Ectodermal cell (in vitro differentiated cells): ENCODE results near the gene BRSK2.

Source experiments
- H3K27ac ChIP-seq: 2 replicates; pipeline ENCODE4 v1.7.0; 2013; ENCODE audit warnings: mild to moderate bottlenecking, low read depth, low read length; ENCODE audit not compliant: insufficient read depth, poor library complexity, severe bottlenecking
- H3K27me3 ChIP-seq: 2 replicates; pipeline ENCODE4 v1.7.0; 2013; ENCODE audit warnings: mild to moderate bottlenecking, low read length; ENCODE audit not compliant: insufficient read depth, control insufficient read depth, poor library complexity, severe bottlenecking
- H3K36me3 ChIP-seq: one replicate; pipeline ENCODE4 v1.7.0; 2013; ENCODE audit warnings: low read length; ENCODE audit not compliant: control insufficient read depth, insufficient read depth
- H3K4me1 ChIP-seq: one replicate; pipeline ENCODE4 v1.7.0; 2013; ENCODE audit warnings: low read length; ENCODE audit not compliant: control insufficient read depth, insufficient read depth
- H3K4me3 ChIP-seq: 2 replicates; pipeline ENCODE4 v1.7.0; 2013; ENCODE audit warnings: low read depth, low read length, control low read depth; ENCODE audit not compliant: insufficient read depth
- H3K9me3 ChIP-seq: 2 replicates; pipeline ENCODE4 v1.7.0; 2013; ENCODE audit warnings: mild to moderate bottlenecking, low read length, moderate library complexity; ENCODE audit not compliant: control insufficient read depth
- WGBS, 2 experiments: methylation state at CpG; one replicate each; pipeline ENCODE4 v1.1.7; 2013; ENCODE audit warnings: missing lambda C conversion rate in 2 of 2; 5-methylcytosine and 5-hydroxymethylcytosine counted together

BRSK2 gene

GRCh38 chr11:1480555-1481482 lies 91.1 kb downstream of the BRSK2 start:
- Histone ChIP-seq H3K27me3 (no peaks in the 10 kb centered on the region), H3K36me3 (no peaks in the 10 kb centered on the region), H3K4me1 (no peaks in the 10 kb centered on the region), H3K27ac (no peak overlapping the region), H3K9me3 (no peaks in the 10 kb centered on the region), H3K4me3 (no peak overlapping the region)
- 94 to 96% methylated on average over 36 of the region's 36 CpGs for WGBS, 2 experiments

DNA sequence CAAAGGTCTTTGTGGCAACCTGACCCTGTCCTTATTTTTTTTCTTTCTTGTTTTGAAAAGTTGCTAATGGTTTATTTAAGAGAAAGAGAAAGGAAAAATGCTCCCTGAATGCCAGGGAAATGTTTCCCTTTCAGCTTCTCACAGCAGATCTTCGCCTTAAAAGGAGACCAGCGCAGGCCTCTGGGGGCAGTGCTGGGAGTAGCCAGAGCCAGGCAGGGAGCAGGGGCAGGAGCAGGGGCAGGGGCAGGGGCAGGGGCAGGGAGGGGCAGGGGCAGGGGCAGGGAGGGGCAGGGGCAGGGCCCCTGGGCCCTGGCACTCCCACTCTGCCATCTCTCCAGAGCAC lies 91.7 kb downstream of the BRSK2 start:
- Histone ChIP-seq H3K9me3 (no peaks in the 10 kb centered on the region), H3K4me3 (no peak overlapping the region), H3K4me1 (no peaks in the 10 kb centered on the region), H3K27ac (no peak overlapping the region), H3K27me3 (no peaks in the 10 kb centered on the region), H3K36me3 (no peaks in the 10 kb centered on the region)
- WGBS, 2 experiments, result 78 to 83% methylated on average over 2 of the region's 2 CpGs

GRCh38 chr11:1481861-1482441 lies 92.2 kb downstream of the BRSK2 start:
- H3K4me3 ChIP-seq, result no peak overlapping the region
- H3K36me3 ChIP-seq, result no peaks in the 10 kb centered on the region
- H3K27ac ChIP-seq, result no peak overlapping the region
- no peaks in the 10 kb centered on the region for H3K9me3 ChIP-seq
- no peaks in the 10 kb centered on the region for H3K27me3 ChIP-seq
- WGBS, 2 experiments, result 92 to 95% methylated on average over 16 of the region's 16 CpGs
- H3K4me1 ChIP-seq, result no peaks in the 10 kb centered on the region

- WGBS, 2 experiments, result 93% methylated on average over 32 of the region's 32 CpGs
Measured at GRCh38 chr11:1482581-1483444, 93.1 kb downstream of the BRSK2 start.

GRCh38 chr11:1483445-1483961 lies 93.8 kb downstream of the BRSK2 start:
- no peaks in the 10 kb centered on the region for H3K9me3 ChIP-seq
- 94 to 97% methylated on average over 6 of the region's 6 CpGs for WGBS, 2 experiments
- H3K27ac ChIP-seq, result no peak overlapping the region
- no peaks in the 10 kb centered on the region for H3K4me1 ChIP-seq
- no peaks in the 10 kb centered on the region for H3K27me3 ChIP-seq
- H3K36me3 ChIP-seq, result no peaks in the 10 kb centered on the region
- H3K4me3 ChIP-seq, result no peak overlapping the region

More at GRCh38 chr11:1482581-1483444, 93.1 kb downstream of the BRSK2 start:
- Histone ChIP-seq H3K27ac (no peak overlapping the region), H3K4me3 (no peak overlapping the region), H3K36me3 (no peaks in the 10 kb centered on the region), H3K27me3 (no peaks in the 10 kb centered on the region), H3K9me3 (no peaks in the 10 kb centered on the region), H3K4me1 (no peaks in the 10 kb centered on the region)

DNA sequence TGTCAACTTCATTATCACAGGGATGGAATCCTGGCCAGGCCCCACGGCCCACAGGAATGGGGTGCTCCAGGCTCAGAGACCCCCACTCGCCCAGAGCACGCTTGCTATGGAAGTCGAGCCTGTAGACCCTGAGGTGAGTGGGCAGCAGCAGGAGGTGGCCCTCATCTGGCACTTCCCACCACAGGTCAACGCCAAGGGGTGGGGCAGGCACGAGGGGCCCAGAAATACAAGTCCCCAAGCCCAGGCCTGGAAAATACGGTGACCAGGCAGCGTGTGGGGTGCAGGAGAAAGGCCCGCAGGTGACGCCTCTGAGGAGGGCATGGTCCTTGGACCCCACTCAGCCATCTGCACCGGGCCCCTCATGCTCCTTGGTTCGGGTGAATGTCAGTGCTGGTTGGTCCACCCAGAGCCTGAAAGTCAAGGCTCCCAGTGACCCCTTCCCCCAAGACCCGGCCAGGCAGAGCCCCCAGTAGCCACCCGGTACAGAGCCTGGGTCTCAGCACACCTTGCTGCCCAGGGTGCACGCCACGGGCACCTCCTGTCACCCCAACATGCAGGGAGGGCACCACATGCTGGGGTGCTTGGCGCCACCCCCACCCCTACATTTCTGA lies 94.4 kb downstream of the BRSK2 start:
- H3K4me3 ChIP-seq, result no peak overlapping the region
- 95% methylated on average over 17 of the region's 17 CpGs for WGBS, 2 experiments
- H3K9me3 ChIP-seq, result no peaks in the 10 kb centered on the region
- no peak overlapping the region for H3K27ac ChIP-seq
- H3K4me1 ChIP-seq, result no peaks in the 10 kb centered on the region
- H3K36me3 ChIP-seq, result no peaks in the 10 kb centered on the region
- no peaks in the 10 kb centered on the region for H3K27me3 ChIP-seq

DNA sequence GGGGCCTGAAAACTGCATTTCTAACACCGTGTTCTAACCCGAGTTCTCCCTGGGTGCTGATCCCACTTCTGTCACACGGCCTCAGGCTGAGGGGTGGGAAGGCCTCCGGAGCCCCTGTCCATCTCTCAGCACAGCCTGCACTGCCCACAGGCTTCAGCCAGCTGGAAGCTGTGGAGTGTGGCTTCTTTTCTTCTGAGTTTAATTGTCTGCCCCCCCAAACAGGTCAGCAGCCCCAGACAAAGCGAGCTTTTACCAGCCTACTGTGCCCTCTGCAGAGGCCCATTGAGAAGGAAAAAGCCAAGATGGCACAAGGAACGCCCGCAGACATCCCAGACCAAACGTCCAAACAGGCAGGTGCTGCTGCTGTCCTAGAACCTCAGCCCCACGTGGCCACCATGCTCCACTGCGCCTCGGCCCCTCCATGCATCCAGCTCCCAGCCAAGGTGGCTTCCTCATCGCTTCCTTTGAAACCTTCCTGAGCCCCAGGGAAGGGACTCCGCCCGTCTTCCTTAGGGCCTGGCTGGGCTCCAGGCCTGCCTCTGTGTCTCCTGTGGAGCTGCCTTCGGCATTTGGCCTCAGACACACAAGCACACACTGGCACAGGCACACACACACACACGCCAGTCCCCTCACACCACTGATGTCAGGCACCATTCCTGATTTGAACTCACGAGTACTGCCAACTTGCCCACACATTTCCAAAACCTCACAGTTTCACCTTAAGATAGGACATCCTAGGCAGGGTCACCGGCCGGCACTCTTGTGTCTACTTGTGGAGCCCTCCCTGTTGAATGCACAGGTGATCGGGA lies 95.2 kb downstream of the BRSK2 start:
- H3K27me3 ChIP-seq, result no peaks in the 10 kb centered on the region
- no peak overlapping the region for H3K27ac ChIP-seq
- H3K9me3 ChIP-seq, result no peaks in the 10 kb centered on the region
- WGBS, 2 experiments, result 88% methylated on average over 20 of the region's 20 CpGs
- no peak overlapping the region for H3K4me3 ChIP-seq
- no peaks in the 10 kb centered on the region for H3K36me3 ChIP-seq
- H3K4me1 ChIP-seq, result no peaks in the 10 kb centered on the region

DNA sequence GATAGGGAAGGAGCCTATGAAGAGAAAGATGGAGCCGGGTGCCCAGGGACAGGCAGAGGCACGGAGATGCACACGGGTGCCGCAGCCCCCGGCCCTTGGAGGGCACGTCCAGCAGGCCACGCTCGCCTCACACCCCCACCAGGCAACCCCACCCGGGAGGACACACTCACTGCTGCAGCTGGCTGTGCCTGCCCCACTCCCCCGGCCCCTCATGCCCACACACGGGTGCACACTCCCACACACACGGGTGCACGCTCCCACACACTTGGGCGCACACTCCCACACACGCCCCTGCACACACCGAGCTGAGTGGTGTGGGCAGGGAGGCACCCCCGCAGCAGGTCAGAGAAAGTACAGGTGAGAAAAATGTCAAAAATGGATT lies 95.8 kb downstream of the BRSK2 start:
- no peaks in the 10 kb centered on the region for H3K9me3 ChIP-seq
- no peak overlapping the region for H3K27ac ChIP-seq
- H3K4me3 ChIP-seq, result no peak overlapping the region
- WGBS, 2 experiments, result 96% methylated on average over 17 of the region's 17 CpGs
- no peaks in the 10 kb centered on the region for H3K27me3 ChIP-seq
- H3K4me1 ChIP-seq, result no peaks in the 10 kb centered on the region
- H3K36me3 ChIP-seq, result no peaks in the 10 kb centered on the region

GRCh38 chr11:1486054-1486825 lies 96.5 kb downstream of the BRSK2 start, which contains the start of gene MOB2:
Gene MOB2, minus strand, starts transcription at chr11:1486779. Its CDS starts 223 bp downstream, at chr11:1486556.
- Histone ChIP-seq H3K27me3 (no peaks in the 10 kb centered on the region), H3K27ac (no peak within 1 kb of the TSS), H3K36me3 (no peaks in the 10 kb centered on the region), H3K9me3 (no peaks in the 10 kb centered on the region), H3K4me1 (no peaks in the 10 kb centered on the region), H3K4me3 (no peak within 1 kb of the TSS)
- WGBS, 2 experiments, result 84% methylated on average over 31 of the region's 31 CpGs
